ENCODE data around the gene TBC1D22A.

GRCh38 chr22:47044722-47045535, 282.5 kb downstream of the TBC1D22A start:
- TF ChIP-seq, protein P1, sequence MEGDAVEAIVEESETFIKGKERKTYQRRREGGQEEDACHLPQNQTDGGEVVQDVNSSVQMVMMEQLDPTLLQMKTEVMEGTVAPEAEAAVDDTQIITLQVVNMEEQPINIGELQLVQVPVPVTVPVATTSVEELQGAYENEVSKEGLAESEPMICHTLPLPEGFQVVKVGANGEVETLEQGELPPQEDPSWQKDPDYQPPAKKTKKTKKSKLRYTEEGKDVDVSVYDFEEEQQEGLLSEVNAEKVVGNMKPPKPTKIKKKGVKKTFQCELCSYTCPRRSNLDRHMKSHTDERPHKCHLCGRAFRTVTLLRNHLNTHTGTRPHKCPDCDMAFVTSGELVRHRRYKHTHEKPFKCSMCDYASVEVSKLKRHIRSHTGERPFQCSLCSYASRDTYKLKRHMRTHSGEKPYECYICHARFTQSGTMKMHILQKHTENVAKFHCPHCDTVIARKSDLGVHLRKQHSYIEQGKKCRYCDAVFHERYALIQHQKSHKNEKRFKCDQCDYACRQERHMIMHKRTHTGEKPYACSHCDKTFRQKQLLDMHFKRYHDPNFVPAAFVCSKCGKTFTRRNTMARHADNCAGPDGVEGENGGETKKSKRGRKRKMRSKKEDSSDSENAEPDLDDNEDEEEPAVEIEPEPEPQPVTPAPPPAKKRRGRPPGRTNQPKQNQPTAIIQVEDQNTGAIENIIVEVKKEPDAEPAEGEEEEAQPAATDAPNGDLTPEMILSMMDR (IDR thresholded peaks at IDR 0.05; ENCODE audit: low read length), result no peak
- TF ChIP-seq EZH2phosphoT487 (IDR thresholded peaks at IDR 0.05; ENCODE audit: low read length), result no peak
